Stimulated activated CD8-positive, alpha-beta memory T cell treated with anti-CD3 and anti-CD28 coated beads, Interleukin-15, amount 100 ng/mL, for 24 hours (primary cell): ENCODE measurements around the gene GRK5.
"Not testable (repeated sequence)": the region's sequence is repeated elsewhere in the genome, so short reads cannot be mapped to it uniquely, and the experiment has no call there.

Source experiments
- DNase-seq: peaks from one replicate; pipeline ENCODE4 v3.0.0-alpha.2; 2020; ENCODE audit warnings: low read depth

Gene GRK5

DNA sequence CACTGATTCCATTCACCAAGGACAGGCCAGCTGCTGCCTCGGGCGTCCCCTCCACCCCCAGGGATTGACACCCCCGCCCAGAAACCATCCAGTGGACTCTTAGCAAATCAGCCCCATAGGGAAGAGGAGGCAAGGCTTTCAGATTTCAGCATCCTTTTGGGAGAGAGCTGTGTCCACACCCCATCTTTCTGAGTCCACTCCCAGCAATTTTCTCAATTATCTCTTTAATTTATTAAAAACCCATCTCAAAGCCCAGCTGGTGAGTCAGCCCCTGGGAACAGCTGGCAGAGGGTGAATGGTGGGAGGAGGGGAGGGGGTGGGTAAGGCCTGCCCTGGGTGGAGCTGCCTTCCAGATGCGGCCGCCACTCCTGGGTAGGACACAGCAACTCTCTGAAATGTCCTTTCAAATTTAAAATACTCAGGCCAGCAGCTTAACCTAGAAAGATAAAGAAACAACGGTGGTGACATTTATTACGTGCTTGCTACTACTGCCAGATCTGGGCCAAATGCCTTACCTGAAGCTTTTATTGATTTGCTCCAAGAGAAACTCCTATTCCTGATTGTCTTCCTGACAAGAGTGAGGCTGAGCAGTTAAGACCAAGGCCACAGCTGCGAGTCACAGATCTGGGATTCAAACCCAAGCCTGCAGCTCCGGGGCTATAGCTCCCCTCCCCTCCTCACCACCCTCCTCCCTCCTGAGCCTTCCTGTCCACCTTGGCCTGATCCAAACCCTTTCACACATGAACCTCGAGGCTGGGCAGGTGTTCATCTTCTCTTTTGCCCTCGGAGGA lies 214.7 kb downstream of the GRK5 start:
- DNase-seq = no peak

DNA sequence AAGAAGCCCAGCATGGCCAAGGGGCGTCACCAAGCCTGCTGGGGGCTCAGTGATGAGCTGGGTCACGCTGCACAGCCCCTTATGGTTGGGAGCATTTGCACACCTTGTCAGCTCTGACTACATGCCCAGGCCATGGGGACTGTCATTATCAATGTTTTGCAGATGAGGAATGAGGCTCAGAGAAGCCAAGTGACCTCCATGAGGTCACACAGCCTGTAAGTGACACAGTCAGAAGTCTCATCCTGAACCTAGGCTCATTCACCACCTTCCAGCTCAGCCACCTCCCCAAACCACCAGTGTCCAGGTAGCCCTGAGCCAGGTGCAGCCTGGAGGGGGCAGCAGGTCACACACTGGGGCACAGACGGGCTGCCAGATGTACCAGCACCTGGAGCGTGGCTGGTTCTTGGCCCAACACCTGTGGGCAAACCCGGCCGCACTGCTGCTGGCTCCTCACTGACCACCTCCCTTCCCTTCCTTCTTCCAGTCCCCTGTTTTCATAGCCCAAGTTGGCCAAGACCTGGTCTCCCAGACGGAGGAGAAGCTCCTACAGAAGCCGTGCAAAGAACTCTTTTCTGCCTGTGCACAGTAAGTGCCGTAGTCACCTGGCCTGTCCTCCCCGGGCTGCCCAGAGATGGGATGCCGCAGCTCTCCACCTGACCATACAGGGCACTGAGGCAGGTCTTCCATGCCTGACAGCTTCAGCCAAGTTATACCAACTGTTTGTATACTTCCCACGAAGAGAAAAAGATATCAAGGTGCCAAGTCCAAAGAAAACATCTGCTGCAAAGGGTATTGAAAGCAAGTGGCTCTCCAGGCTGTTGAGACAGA lies 215.5 kb downstream of the GRK5 start:
- DNase-seq = no peak

DNA sequence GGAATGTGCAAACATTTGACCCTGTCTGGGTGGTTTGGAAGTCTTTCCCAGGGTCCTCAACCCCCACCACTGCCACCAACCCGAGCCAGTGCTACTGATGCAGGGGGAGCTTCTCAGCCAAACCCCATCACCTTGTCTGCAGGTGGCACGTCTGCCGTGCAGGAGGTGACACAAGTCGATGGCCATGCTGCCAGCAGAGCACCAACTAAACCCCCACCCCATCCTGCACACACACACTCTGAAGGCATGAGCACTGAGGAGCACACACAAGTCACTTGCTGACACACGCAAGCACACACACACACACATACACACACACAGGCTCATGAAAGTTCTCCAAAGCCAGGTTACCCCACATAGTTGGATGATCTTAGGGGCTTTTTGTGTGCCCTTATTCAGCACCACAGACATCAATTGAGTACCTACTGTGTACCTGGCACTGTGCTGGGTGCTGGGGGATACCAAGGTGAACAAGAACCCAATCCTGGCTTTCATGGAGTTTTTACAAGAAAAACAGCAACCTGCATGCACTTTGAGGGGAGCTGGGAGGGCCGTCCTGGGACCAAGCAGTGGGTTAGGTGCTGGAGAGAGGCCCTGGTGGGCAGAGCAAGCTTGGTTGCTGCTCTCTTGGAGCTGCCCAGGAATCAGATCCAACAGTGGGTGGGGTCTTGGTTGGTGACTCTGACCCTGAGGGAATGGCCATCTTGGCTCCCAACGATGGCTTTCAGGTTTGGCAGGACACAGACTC lies 216.3 kb downstream of the GRK5 start:
- DNase-seq = no peak

DNA sequence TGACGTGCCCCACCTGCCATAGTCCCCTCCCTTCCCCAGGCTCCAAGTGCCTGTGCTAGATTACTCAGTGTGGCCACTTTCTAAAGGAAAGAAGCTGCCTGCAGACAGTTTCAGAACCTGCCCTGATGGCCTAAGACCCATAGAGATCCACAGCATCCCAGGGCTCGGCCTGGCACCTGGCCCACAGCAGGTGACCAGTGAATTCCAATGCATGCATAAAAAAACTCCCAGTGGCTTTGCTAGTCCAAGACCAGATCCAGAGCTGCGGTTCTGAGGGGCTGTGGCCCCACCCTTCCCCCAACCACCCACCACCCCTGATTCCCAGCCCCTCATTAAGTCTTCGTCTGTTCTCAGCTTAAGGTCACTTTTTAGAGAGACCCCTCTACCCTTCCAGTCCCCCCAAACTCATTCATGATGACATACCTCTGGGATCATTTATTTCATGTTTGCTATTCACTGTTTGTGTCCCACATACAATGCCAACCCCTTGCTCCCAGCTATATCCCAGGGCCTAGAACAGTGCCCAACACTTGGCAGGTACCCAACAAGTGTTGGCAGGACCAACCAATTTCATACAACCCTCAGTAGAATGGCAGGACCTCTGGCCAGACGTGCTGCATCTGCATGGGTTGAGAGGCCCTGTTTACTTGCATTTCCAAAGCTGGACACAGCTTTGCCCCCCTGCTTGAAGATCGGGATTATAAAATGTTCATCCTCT lies 217.0 kb downstream of the GRK5 start:
- no peak for DNase-seq

DNA sequence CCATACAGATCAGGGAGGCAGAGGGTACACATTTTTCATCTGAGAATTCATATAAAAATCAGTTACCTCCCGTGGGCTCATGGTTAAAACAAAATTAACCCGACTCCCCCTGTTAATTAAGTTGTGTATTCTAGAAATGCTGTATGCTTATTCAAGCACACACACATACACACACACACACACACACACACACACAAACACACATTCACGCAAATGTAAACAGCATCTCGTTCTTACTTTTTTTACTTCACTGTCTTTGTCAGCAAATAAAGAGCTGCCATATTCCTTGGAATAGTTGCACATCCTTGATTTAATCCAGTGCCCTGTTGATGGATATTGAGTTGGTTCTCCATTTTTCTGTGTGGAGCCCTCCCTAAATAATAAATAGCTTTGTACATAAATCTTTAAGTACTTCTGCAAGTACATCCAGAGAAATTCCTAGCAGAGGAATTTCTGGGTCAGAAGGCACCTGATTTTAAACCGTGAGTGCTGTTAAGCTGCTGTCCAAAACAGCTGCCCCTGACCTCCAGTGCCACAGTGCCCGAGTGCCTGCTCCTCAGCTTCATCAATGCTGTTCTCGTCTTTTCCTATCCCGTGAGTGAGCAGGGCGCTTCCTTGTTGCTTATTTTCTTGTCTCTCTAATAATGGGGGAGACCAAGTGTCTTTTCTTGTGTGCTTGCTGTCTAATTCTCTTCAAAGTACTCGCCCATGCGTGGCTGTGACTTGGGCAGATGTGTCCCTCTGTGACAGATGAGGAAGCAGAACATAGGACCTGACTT lies 217.9 kb downstream of the GRK5 start:
- no peak for DNase-seq

DNA sequence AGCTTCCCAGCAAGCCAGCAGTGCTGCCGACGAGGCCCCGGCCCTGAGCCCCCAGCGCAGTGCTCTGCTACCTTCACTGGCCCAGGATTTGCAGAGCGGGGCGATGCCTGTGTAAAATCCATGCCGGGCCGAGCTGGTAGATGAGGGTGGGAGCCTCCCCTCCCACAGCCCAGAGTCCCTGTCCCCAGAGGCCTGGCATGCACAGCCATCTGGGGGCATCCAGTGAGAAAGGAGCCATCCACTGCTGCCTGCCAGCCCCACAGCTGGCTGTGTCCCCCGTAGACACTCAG lies 218.5 kb downstream of the GRK5 start:
- DNase-seq = no peak

DNA sequence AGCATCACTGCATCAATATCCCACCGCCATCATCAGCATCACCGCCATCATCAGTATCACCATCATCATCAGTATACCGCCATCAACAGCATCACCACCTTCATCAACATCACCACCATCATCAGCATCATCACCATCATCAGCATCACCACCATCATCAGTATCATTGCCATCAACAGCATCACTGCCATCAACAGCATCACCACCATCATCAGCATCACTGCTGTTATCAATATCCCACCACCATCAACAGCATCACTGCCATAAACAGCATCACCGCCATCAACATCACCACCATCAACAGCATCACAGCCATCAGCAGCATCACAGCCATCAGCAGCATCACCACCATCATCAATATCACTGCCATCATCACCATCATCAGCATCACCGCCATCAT lies 219.3 kb downstream of the GRK5 start:
- no peak for DNase-seq

DNA sequence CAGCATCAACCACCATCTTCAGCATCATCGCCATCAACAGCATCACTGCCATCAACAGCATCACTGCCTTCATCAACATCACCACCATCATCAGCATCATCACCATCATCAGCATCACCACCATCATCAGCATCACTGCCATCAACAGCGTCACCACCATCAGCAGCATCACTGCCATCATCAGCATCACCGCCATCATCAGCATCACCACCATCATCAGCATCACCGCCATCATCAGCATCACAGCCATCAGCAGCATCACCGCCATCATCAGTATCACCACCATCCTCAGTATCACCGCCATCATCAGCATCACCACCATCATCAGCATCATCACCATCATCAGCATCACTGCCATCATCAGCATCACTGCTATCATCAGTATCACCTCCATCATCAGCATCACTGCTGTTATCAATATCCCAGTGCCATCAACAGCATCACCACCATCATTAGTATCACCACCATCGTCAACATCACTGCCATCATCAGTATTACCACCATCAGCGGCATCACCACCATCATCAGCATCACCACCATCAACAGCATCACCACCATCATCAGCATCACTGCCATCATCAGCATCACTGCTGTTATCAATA lies 220.0 kb downstream of the GRK5 start:
- DNase-seq = no peak

DNA sequence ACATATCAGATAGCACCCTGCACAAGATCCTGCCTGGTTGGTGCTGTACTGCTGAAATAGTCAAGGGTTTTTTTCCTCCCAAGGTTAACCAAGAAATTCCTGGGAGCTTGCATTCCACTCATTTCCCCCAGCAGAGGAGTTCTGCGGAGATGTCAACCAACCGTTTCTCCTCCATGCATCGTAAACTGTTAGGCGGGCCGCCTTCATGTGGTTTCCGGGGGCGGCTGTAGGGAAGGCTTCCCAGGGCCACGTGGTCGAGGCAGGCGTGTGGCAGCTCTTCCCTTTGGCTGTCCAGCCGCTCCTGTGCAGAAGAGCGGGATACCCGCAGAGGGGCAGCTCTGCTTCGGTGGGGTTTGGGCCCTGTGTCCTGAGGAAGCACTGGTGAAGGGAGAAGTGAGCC lies 221.4 kb downstream of the GRK5 start:
- DNase-seq = no peak

DNA sequence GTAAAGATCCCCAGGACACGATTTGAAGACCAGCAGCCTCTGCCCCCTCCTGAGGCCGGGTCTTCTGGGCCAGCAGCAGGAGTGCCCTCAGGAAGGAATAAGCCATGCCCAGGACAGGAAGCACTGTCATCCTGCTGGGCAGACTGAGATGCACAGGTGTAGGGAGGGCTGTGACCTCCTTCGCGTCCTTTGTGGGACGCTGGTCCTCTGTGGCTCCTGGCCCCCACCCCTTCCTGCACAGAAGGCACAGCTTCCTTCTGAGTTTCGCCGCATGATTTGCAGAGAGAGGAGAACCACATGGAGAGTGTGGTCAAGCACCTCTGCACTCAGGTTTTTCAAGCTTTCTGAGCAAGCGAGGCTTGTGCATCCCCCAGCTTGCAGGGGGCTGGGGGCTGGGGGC lies 222.4 kb downstream of the GRK5 start:
- DNase-seq = no peak

DNA sequence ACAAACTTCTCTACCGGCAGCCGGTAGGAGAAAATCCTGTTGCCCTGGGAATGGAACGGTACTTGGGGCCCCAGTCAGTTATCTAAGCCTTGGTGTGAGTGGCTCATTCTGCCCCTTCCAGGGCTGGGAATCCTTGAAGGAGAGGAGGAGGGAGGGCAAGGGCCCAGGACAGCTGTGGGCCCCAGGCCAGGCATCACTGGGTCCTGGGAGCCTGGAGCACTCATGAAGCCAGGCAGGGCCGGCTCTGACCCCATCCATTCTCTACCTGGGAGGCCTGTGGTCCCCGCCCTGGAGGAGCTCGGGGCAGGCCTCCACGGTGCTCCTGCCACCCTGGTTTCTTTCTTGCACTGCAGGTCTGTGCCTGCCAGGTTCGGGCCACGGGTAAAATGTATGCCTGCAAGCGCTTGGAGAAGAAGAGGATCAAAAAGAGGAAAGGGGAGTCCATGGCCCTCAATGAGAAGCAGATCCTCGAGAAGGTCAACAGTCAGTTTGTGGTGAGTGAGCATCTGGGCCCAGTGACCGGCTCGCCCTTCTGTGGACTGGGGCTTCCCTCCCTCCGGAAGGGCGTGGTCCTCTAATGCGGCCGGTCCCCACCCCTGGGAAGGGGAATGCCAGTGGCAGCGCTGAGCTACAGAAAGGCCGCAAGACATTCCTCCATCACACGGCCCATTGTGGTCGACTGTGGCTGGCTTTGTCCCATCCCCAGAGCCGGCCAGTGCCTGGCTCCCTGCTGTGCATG lies 223.8 kb downstream of the GRK5 start:
- DNase-seq = no peak

DNA sequence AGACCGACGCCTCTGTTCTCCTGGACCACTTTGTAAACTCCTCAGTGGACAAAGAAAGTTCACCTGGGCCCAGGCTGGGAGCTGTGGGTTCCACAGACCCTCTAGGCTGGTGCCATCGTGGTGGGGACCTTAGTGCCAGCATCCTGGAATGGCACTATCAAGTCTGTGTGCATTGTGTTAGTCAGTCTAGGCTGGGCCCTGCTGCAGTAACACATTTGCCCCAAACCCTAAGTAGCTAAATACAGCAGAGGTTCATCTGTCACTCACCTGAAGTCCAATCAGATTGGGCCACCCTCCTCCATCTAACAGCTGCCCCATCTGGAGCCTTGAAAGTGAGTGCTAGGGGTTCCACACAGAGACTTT lies 224.4 kb downstream of the GRK5 start:
- DNase-seq = no peak

DNA sequence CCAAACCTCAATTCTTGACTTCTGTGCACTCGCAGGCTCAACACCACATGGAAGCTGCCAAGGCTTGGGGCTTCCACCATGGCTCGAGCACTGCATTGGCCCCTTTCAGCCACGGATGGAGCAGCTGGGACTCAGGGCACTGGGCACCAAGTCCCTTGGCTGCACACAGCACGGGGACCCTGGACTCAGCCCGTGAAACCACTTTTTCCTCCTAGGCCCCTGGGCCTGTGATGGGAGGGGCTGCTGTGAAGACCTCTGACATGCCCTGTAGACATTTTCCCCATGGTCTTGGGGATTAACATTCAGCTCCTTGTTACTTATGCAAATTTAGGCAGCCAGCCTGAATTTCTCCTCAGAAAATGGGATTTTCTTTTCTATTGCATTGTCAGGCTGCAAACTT lies 227.6 kb downstream of the GRK5 start:
- not testable (repeated sequence) for DNase-seq

DNA sequence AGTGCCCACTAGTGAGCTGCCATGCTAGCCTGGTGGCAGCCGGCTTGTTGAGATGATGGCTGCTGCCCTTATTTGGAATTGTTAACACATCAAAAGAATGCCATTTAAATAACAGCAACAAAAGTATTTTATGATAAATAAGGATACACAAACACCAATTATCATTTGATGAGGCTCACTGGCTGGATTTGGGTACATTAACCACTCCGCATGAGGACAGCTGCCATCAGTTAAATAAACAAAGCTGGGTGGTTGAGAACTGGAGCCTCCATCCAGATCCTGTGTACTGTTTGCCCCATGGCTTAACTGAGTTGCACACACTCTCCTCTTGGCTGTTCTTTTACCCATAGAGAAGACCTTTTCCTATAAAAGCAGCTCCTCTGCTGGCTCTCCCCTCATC lies 231.3 kb downstream of the GRK5 start:
- DNase-seq = no peak

DNA sequence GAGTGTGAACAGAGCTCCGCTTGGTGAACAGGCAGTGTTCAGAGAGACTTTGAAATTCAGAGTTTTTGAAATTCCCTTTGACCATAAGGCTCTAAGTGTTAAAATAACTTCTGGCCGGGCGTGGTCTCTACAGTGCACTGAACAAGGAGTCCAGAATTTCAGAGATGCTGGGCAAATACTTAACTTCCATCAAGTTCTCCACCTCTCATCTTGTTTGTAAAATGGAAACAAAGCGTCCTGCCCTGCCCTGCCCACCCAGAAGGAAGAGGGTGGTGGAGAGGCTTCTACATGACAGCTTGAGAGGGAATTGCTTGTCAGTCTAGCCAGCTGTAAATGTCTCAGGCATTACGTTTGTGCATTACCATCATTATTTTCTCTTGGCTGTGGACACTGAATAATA lies 232.6 kb downstream of the GRK5 start:
- DNase-seq = no peak

DNA sequence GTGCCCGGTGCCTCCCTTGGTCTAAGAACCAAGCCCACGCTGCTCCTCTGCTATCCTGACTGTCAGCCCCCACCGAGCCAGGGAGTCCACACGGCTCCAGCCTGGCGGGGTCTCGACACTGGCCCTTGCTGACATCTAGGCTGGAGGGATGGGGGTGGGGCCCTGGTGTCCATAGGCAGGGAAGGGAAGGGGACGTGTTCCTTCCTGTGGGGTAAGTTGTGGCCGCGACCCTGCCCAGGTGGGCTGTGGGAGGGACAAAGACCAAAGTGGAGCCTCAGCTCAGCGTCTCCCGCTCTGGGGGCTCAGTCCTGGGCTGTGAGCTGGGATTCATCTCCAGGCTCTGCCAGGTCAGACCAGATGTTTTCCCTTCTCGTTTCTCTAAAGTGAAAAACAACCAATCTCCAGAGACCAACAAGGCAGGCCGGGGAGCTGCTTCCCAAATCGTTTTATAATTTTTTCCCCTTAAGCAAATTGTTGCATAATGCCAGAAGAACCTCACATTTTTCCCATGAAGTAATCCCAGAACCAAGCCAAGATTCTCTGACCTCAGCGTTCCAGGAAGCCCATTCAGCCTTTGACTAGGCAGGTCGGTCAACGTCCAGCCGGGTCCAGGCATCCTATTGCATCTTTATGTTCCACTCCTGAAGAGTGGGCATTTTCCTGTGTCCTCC lies 233.9 kb downstream of the GRK5 start:
- DNase-seq = no peak

DNA sequence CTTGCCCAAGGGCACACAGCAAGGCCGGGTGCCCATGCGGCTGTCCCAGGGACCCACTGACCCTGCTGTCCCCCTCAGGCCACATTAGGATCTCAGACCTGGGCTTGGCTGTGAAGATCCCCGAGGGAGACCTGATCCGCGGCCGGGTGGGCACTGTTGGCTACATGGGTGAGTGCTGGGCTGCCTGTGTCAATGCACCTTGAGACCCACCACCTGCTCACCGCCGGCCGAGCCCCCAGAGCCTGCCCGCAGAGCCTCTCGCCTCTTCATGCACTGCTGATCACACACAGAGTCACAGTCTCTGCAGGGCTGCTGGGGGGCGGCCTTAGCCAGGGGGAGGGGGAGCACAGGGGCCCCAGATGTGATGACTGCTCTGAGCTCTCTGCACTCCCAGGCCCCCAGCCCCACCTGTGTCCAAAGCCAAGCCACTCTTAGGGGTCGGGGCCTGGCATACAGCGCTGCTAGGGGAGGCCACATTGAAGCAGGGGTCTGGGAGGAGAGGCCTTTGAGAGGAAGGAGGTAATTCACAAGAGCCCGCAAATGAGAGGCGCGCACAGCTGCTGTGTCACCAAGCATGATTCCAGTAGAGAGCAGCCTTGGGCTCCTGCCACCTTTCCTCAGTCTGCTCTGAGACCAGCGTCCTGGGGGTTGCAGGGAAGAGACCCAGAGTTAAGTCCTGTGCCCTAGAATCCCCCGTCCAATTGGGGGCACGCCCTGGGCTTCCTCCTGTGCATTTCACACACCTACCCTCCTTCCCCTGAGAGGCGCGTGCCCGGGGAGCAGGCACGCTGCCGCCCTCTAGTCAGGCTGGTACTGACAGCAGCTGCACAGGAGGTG lies 234.8 kb downstream of the GRK5 start:
- DNase-seq = no peak

DNA sequence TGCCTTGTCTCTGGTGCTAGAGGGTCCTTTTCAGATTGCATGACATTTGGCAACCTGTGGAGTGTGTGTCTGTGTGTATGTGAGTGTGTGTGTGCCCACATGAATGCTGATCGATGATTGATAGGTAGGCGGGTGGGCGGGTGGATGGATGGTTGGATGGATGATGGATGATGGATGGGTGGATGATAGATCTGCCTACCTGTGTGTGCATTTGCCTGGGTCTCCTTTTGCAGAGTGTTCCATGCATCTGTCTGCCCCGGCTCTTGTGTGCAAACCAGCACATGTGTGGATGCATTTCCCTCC lies 235.3 kb downstream of the GRK5 start:
- no peak for DNase-seq

DNA sequence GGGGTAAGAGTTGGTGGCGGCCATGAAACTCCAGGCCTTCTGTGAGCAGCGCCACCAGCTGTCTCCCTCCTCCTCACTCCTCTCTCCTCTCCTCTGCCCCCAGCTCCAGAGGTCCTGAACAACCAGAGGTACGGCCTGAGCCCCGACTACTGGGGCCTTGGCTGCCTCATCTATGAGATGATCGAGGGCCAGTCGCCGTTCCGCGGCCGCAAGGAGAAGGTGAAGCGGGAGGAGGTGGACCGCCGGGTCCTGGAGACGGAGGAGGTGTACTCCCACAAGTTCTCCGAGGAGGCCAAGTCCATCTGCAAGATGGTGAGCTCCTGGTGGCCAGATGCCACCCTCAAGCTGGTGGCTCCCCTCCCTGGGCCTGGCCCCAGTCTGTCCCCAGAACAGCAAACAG lies 236.1 kb downstream of the GRK5 start:
- no peak for DNase-seq
